HG03175 (cell line): Measurements from ENCODE around the gene CFAP54.
"Not testable (repeated sequence)": the region's sequence is repeated elsewhere in the genome, so short reads cannot be mapped to it uniquely, and the experiment has no call there.

Experiments
- ATAC-seq: cut with Tn5 transposase; IDR thresholded peaks from one replicate; pipeline ENCODE4 v1.9.1; 2021; ENCODE audit warnings: mild to moderate bottlenecking, moderate library complexity; ENCODE audit not compliant: unreplicated experiment

CFAP54 gene

GRCh38 chr12:96510306-96510764, 21.0 kb downstream of the CFAP54 start:
- no peak for ATAC-seq

GRCh38 chr12:96513166-96513565, 23.8 kb downstream of the CFAP54 start:
- ATAC-seq: no peak

- no peak for ATAC-seq
Measured at GRCh38 chr12:96513681-96514080, 24.3 kb downstream of the CFAP54 start.

GRCh38 chr12:96514328-96514727, 25.0 kb downstream of the CFAP54 start:
- peak; percentile 93 for ATAC-seq

GRCh38 chr12:96516472-96517430, 27.4 kb downstream of the CFAP54 start:
- peak; percentile 62 for ATAC-seq

- ATAC-seq: no peak
Measured at GRCh38 chr12:96520767-96521166, 31.4 kb downstream of the CFAP54 start.

GRCh38 chr12:96521895-96522682, 32.7 kb downstream of the CFAP54 start:
- no peak for ATAC-seq

- no peak for ATAC-seq
Measured at GRCh38 chr12:96522690-96523089, 33.3 kb downstream of the CFAP54 start.

- no peak for ATAC-seq
Measured at GRCh38 chr12:96526110-96526509, 36.7 kb downstream of the CFAP54 start.

- no peak for ATAC-seq
Measured at GRCh38 chr12:96529912-96530311, 40.5 kb downstream of the CFAP54 start.

GRCh38 chr12:96534339-96534738, 45.0 kb downstream of the CFAP54 start:
- ATAC-seq: no peak

- no peak for ATAC-seq
Measured at GRCh38 chr12:96548384-96548783, 59.0 kb downstream of the CFAP54 start.

GRCh38 chr12:96549341-96549740, 60.0 kb downstream of the CFAP54 start:
- ATAC-seq: no peak

GRCh38 chr12:96570579-96570978, 81.2 kb downstream of the CFAP54 start:
- no peak for ATAC-seq

- ATAC-seq: peak; percentile 89
Measured at GRCh38 chr12:96571101-96571862, 81.9 kb downstream of the CFAP54 start.

GRCh38 chr12:96578526-96579125, 89.2 kb downstream of the CFAP54 start:
- ATAC-seq: peak; percentile 93

GRCh38 chr12:96585977-96586376, 96.6 kb downstream of the CFAP54 start:
- no peak for ATAC-seq

GRCh38 chr12:96587691-96588090, 98.3 kb downstream of the CFAP54 start:
- no peak for ATAC-seq

- no peak for ATAC-seq
Measured at GRCh38 chr12:96590970-96591369, 101.6 kb downstream of the CFAP54 start.

GRCh38 chr12:96604374-96604773, 115.0 kb downstream of the CFAP54 start:
- not testable (repeated sequence) for ATAC-seq
